Measurements from ENCODE around the gene COL5A1.
"Not testable (repeated sequence)": the region's sequence is repeated elsewhere in the genome, so short reads cannot be mapped to it uniquely, and the experiment has no call there.

COL5A1 gene

DNA sequence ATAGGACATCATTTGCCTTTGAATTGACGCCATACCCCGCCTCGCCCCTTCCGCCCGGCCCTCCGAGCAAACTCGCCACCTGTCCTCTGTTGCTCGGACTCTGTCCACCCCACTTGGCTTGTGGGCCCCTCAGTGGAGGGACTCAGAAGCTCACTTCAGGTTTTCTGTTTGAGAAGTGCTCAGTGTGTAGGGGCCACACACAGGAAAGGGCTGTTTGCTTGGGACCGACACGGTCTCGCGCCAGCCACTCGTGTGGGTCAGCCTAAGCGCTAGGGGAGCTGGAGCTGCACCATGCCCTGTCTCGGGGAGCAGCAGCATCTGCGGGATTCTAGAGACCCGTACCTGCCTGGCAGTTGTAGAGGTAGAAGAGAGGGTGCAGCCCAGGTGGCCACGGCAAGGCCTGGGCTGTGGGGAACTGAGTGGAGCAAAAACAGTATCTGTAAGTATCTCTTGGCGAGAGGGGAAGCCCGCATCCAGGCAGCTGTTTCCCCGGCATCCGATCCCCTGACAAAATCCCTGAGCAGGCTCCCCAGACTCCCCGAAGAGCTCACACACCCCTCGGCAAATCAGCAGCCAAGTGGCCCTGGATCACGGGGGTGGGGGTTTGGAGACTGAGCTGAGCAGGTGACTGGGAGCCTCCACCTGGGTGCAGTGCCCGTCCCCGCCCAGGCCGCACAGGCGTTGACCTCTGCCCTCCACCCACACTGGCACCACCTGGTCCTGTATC is 52.2 kb downstream of the COL5A1 start:
- no peak for DNase-seq

DNA sequence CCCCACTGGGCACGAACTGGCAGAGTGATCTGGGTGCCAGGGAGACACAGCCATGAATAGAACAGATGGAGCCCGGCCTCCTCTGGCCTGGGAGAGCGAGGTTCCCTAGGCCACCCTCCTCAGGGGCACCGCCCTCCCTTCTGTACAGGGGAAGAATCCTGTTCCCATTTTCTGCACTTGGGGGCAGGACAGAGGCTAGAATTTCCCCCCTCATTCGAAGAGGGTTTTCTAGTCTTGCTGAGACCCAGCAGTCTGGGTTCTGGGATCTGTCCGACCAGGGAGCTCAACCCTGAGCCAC is 52.7 kb downstream of the COL5A1 start:
- no peak for DNase-seq

DNA sequence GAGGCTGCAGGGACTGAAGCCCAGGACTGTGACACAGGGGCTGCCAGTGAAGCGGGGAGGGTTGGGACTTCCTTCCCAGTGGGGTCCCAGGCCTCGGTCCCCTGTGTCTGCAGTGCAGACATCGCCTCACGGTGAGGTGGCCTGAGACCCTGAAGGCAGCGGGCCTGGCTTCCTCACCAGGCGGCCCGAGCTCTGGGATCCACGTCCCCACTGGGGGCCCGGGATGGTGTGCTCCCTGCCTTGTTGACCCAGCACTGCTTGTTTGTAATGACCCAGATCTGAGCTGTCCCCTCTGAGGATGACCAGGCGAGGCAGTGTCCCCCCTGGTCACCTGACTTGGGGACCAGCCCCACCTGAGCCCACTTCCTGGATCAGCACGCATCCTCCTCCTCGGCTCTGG is 53.1 kb downstream of the COL5A1 start:
- no peak for DNase-seq

DNA sequence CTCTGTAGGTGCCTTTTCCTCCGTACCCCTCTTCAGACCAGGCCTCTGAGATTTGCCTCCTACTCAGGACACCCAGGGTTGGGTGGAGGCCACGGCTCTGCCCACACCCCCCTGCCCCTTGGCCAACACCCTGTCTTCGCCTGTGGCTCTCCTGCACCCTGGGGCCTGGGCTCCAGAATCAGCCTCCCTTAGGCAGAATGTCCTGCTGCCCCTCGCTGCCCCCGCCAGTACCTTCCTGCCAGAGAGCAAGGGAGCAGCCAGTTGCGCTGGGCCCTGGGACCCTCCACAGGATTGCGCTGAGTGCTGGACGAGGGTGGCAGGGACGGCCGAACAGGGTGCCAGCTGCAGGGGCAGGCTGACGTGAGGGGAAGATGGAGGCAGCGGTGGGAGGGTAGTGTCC is 53.5 kb downstream of the COL5A1 start:
- no peak for DNase-seq

DNA sequence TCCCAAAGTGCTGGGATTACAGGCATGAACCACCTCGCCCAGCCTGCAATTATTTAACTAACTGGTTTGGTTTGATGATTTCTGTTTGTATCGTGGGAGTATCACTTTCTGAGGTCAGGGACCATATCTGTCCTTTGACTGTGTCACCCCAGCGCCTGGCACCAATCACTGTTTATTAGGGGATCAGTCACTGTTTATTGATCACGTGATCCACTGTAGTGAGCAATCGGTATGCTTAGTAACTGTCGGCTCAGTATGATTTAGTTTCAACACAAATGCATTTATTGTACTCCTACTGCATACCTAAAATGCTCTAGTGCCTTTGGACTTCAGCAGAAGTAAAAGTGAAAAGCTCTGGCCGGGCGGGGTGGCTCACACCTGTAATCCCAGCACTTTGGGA is 54.8 kb downstream of the COL5A1 start:
- no peak for DNase-seq

DNA sequence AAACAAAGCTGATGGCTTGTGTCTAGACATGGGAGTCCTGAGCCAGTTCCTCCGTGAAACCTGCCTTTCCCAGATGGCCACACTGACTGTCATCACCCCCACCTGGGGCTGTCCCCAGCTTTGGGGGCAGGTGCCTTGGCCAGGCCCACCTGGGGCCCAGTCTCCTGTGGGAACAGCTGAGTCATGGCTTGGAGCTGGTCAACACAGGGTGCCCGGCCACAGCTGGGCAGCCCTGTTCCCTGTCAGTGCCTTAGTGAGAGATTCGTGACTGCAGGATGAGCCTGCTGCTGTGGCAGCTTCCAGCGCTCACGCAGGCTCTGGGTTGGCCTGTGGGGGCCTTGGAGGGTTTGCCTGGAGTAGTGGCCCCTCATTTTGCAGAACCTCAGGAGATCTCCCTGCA is 56.5 kb downstream of the COL5A1 start:
- no peak for DNase-seq

DNA sequence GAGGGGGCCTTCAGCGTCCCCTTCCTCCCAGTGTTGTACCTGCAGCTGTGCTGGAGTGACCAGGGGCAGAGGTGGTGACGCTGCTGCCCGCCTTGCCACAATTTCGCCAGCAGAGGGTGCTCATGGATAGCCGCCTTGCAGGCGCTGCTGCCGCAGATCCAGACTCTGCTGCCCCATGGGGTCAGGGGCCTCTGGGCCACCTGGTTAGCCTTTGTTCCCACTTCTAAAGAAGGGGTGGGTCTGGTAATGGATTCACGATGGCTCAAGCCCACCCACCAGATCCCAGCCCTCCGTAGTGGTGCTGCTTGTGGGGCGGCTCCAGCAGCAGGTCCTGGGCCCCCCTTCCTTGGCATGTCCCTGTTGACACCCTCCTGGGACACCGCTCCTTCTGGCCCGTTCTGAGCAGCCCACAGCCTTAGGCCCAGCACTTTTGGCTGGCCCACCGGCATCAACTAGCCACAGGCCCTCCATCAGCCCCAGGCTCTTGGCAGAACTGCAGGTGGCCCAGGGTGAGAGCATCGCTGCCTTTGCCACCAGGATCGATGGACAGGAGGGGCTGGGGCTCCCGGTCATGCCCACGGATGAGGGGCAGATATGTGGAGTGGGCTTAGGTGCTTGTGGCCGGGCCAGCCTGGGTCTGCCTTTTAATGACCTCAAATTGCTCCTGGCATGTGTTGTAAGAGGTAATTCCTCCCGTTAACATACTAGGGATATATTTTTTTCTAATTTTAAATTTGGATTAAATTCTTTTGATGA is 57.2 kb downstream of the COL5A1 start:
- no peak for DNase-seq

DNA sequence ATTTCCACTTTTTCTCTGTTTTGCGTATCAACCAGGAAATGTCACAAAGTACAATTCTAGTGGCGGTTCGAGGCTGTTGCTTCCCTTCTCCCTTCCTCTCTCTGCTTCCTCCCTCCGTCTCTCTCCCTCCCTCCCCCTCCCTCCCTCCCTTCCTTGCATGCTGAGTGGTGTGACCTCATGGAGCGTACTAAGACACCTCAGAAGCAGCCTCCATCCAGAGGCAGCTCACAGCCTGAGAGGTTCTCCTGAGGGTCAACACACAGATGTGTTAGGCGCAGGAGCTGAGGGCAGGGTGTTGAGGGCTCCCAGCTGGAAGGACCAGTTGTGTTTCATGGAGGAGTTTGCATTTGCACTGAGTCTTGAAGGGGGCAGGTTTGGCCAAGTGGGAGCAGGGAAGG is 57.7 kb downstream of the COL5A1 start:
- no peak for DNase-seq

DNA sequence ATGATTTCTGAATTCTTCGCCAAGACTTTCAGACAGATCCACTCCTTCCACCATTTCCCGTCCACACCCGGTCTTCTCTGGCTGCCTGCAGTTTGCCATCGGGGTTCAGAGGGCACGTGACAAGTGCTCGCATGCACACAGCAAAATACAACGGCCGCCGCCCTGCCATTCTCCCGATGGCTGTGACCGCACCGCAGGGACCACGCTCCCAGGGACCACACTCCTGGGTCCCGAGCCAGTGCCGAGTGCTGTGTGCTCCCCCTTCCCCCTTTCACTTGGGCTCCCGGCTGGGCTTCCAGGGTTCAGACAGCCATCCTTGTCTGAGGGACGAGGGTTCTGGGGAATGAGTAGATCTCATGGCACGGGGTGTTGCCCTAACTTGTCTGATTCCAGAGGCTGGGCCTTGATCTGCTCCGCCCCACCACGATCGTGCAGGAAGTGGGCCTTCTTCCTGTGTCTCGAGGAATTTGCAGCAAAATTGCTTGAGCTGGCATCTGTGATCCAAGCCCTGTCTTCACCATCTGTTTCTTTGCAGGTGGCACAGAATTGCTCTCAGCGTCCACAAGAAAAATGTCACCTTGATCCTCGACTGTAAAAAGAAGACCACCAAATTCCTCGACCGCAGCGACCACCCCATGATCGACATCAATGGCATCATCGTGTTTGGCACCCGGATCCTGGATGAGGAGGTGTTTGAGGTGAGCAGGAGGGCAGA is 59.2 kb downstream of the COL5A1 start:
- DNase-seq: no peak

DNA sequence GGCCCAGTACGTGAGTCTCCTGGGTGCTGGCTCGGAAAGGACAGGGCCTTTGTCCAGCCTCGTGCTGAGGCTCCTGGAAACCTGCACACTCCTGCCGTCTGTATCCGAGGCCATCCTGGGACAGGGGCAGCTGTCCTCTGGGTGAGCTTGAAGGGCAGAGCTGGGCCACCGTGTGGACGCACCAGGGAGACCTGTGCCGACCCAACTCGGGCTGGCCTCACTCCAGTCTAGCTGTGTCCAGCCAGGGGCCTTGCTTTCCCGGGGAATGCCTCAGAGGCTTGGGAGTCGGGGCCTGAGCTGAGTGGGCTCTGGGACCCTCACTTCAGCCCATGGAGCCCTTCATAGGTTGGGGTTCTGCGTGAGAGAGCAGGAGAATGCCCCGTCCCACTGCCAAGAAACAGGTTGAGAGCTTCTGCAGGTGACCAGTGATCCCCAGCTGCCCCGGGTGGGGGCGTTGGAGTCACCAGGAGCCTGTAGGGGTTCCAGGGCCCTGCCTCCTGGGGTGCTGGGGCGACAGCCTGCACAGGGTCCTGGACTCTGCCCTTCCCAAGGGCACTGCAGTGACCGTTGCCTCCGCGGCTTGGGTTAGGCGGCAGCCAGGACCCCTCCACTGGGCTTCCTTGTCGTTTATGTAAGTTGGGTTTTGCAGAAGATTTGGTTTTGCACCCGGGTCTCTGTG is 60.1 kb downstream of the COL5A1 start:
- DNase-seq: no peak

DNA sequence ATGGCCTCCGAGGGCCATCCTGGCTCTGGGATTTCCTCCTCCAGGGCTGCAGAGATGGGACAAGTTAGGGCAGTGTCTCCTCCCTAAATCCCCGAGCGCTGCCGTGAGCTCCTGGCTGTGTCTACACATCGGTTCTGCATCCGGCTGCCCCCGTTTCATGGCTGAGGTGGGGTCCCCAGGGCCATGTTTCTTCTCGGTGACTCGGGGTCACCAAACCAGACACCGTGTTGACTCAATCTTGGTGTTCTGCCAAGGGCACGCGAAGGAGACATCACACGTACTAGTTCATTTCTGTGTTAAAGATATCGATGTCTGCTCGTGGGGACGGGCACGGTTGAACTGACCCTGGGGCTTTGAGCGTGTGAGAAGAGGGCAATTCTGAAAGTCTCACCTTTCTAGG is 60.7 kb downstream of the COL5A1 start:
- DNase-seq: no peak

DNA sequence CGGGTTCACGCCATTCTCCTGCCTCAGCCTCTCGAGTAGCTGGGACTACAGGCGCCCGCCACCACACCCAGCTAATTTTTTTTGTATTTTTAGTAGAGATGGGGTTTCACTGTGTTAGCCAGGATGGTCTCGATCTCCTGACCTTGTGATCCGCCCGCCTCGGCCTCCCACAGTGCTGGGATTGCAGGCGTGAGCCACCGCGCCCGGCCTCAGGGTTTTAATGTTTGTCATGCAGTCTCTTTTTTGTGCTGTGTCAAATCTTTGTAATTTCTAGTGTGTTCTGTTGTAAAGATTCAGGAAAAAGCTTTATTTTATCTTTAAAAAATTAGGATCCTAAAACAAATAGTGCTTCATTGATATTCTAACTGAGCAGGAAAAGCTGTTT is 62.1 kb downstream of the COL5A1 start:
- not testable (repeated sequence) for DNase-seq

DNA sequence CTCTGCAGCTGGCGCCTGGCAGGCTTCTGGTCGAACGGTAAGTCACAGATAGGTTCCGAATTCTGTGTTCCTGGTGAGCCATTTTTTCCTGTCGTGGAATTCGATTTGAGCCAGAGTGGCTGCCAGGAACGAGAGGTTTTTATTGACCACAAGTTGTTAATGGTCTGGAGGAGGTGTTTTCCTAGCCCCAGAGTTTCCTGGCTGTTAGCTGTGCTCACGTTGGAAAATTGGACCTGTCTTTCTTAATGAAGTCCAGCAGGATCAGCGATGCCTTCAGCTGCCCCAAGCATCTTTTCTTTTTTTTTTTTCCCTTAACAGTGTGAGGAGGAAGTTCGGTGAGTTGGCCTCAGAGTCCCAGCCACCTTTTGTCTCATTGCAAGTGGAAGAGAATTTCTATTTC is 62.9 kb downstream of the COL5A1 start:
- peak; percentile 40 for DNase-seq

DNA sequence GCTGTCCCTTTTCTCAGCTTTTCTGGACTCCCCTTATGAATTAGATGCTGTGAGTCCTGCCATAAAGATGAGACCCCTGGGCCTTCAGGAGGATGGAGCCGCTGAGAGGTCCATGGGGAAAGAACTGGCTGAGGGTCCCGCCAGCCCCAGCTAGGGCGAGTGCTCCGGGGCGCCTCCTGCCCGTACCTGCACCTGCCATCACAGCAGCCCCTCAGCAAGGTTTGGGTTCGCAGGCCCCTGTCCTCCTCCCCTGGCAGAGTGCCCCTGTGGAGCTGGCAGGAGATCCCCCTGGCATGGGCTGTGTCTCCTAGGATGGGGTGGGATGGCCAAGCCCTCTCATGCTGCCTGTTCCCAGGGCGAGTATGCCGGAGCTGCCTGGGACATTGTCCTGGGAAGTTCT is 64.2 kb downstream of the COL5A1 start:
- DNase-seq: no peak

DNA sequence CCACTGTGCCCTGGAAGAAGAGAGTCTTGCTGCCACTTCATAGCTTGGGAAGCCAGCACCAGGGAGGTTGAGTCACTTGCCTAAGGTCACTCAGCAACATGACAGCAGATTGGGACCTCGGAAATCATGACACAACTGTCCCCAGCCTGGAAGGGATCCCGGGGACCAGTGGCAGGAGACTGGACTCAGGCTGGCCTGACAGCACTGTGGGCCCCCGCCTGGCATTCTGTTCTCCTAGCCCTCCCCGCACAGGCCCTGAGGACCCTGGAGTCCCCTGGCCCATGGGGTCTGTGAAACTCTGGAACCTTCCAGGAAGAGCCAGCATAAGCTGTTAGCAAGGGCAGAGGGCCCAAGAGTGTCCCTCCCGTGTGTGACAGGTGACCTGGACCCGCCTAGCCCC is 64.9 kb downstream of the COL5A1 start:
- no peak for DNase-seq

DNA sequence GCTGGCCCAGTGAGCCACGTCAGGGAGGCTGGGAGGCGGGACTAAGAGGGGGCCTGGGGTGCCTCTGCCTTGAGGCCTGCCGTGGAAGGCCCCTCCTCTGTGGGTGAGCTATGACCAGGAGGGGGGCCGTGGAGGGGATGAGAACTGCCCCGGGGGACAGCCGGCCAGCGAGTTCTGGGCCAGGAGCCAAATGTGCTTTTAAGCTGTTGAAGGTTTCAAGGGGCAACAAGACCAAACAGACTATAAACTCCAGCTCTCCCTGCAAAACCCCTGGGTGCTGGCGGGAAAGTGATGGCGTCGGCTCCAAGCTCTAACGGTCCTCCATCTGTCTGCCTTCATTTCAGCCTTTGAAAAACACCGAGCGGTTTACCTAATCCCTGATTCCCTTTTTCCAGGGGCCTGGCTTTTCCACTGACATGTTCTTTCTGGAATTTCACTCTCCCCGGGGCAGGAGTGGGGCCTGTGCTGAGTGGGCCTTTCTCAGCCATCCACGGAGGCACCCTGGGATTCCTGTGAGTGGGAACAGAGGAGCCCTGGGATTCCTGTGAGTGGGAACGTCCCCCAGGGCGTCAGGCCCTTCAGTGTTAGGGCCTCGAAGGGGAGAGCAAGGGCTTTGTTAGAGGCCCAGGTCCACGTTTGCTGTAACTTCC is 65.6 kb downstream of the COL5A1 start:
- DNase-seq: peak; percentile 84

DNA sequence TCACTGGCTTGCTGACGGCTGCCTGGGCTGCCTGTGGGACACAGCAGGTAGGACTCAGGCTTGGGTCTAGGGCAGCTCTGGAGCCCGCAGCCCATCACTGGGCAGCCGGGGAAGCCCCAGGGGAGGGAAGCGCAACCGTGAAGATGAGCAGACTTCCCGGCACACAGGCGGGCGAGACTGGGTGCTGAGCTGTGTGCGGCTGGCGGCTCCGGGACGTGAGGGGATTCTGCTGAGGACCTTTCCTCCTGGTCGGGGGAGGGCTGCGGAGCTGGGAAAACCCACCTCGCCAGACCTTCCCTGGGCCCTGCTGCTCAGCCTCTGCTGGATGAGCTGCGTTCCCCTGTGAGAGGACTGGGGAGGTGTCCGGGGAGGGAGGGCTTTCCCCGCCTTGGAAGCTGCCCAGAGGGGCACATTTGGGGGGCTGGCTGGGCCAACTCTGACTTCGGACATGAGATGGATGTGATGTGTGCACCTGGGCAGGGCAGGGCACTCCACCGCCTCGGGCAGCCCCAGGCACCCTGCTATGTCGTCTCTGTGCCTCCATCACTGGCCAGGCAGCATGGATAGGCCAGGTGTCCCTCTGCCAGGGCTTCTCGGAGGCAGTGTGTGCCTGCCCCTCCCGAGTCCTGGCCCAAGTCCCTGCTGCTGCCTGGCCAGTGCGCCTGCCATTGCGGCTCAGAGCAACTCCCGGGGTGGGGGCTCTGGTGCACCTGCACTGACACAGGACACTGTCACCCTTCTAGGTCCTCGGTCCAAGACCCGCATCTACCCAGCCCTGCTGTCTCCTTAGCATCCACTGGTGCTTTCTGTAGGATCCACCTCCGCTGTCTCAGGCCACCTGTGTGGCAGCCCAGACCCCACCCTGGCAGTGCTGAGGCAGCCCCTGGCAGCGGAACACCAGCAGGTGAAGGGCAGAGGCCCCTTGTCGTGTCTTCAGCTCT is 66.4 kb downstream of the COL5A1 start:
- DNase-seq: no peak

DNA sequence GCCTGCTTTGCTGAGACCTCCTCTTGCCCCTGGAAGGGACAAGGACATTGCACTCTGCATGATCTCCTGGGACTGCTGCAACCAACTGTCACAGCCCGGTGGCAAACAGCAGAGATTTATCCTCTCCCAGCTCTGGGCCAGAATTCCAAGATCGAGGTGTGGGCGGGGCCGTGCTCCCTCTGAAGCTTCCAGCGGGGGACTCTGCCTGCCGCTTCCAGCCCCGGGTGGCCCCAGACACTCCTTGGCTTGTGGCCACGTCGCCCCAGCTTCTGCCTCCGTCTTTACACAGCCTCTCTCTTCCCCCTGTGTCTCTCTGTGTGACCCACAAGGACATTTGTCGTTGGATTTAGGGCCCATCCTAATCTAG is 67.1 kb downstream of the COL5A1 start:
- no peak for DNase-seq

DNA sequence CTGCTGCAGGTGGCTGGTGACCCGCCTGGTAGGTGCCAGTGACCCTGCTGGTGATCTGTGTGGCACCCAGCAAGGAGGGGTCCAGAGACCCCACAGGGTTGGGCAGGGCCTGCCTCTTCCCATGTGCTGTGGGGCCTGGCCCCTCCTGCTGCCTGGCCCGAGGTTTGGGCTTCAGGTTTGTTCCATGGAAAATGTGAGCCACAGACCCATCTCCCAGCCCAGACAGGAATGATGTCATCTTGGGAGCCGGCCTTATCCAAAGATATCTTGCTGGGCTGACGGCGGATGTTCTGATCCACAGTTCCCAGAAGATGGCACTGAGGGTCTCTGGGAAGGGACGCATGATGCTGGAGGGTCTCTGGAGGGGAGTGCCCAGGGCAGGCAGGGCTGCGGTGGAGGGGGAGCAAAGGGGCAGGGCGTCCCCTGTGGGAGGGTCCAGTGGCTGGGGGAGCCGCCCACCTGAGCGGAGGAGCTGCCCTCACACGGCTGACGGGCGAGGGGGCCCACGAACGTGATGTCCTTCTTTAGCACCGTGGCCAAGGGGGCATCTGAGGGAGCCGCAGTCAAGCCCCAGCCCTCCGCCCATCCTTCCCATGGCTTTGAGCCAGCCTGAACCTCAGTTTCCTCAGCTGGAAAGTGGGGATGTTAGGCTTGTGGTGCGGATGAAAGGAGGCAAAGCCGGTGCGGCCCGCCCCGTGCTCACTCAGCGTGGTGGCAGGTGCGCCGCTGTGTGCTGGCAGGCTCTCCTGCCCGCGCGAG is 68.1 kb downstream of the COL5A1 start:
- peak; percentile 52 for DNase-seq

DNA sequence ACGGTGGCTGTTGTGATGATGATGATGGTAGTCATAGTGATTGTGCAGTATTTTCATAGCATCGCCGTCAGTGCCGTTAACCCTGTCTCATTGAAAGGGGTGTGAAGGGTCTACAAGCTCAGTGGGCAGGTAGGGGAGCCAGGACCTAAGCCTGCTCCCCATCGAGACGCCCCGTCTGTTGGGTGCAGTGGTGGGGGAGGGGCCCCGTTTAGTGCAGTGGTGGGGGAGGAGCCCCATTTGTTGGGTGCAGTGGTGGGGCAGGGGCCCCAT is 68.6 kb downstream of the COL5A1 start:
- no peak for DNase-seq

DNA sequence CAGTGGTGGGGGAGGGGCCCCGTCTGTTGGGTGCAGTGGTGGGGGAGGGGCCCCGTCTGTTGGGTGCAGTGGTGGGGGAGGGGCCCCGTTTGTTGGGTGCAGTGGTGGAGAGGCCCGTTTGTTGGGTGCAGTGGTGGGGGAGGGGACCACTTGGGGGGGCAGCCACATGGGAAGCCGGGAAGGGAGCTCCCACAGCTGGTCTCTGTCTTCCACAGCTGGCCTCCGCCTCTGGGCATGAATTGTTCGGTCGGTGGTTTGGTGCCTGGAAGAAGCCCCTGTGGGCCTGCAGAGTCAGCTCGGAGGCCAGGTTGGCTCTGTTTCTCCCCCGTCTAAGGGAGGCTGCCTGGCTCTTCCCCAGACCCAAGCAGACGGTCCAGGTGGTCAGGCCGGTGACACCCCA is 69.3 kb downstream of the COL5A1 start:
- no peak for DNase-seq

DNA sequence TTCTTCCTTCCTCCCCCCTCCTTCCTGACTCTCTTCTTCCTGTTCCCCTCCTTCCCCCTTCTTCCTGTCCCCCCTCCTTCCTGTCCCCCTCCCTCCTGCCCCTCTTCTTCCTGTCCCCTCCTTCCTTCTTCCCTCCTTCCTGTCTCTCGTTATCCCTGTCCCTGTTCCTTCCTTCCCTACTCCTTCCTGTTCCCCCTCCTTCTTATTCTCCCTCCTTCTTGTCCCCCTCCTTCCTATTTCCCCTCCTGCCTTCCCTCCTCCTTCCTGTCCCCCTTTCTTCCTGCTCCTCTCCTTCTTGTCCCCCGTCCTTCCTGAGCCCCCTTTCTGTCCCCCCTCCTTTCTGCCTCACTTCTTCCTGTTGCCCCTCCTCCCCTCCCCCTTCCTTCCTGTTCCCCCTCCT is 70.6 kb downstream of the COL5A1 start:
- no peak for DNase-seq
